ENCODE results near the gene DYRK3.

DYRK3 gene

GRCh38 chr1:206661161-206661820 lies 26.0 kb downstream of the DYRK3 start:
- DNase-seq (ENCODE audit: low read depth): no peak

GRCh38 chr1:206662396-206663092 lies 27.2 kb downstream of the DYRK3 start:
- no peak for DNase-seq (ENCODE audit: low read depth)

- no peak for DNase-seq (ENCODE audit: low read depth)
Measured at GRCh38 chr1:206663362-206663761, 28.0 kb downstream of the DYRK3 start.

- DNase-seq (ENCODE audit: low read depth): peak; percentile 53
Measured at GRCh38 chr1:206663832-206664652, 28.7 kb downstream of the DYRK3 start.

GRCh38 chr1:206664740-206665139 lies 29.4 kb downstream of the DYRK3 start:
- no peak for DNase-seq (ENCODE audit: low read depth)

GRCh38 chr1:206666031-206666561 lies 30.8 kb downstream of the DYRK3 start:
- DNase-seq (ENCODE audit: low read depth): no peak

GRCh38 chr1:206666954-206667665 lies 31.8 kb downstream of the DYRK3 start:
- no peak for DNase-seq (ENCODE audit: low read depth)

- DNase-seq (ENCODE audit: low read depth): no peak
Measured at GRCh38 chr1:206668351-206668750, 33.0 kb downstream of the DYRK3 start.

- DNase-seq (ENCODE audit: low read depth): no peak
Measured at GRCh38 chr1:206668874-206669410, 33.6 kb downstream of the DYRK3 start.

GRCh38 chr1:206672011-206672688 lies 36.8 kb downstream of the DYRK3 start:
- no peak for DNase-seq (ENCODE audit: low read depth)

- peak; percentile 59 for DNase-seq (ENCODE audit: low read depth)
Measured at GRCh38 chr1:206672844-206673758, 37.8 kb downstream of the DYRK3 start.

GRCh38 chr1:206674236-206674635 lies 38.9 kb downstream of the DYRK3 start:
- DNase-seq (ENCODE audit: low read depth): no peak

GRCh38 chr1:206674745-206675175 lies 39.4 kb downstream of the DYRK3 start:
- DNase-seq (ENCODE audit: low read depth): peak; percentile 100

- no peak for DNase-seq (ENCODE audit: low read depth)
Measured at GRCh38 chr1:206676499-206676898, 41.2 kb downstream of the DYRK3 start.

- no peak for DNase-seq (ENCODE audit: low read depth)
Measured at GRCh38 chr1:206678490-206678889, 43.2 kb downstream of the DYRK3 start.

- no peak for DNase-seq (ENCODE audit: low read depth)
Measured at GRCh38 chr1:206679738-206680211, 44.4 kb downstream of the DYRK3 start.

GRCh38 chr1:206680279-206680678 lies 44.9 kb downstream of the DYRK3 start:
- DNase-seq (ENCODE audit: low read depth): no peak

- DNase-seq (ENCODE audit: low read depth): no peak
Measured at GRCh38 chr1:206681359-206681758, 46.0 kb downstream of the DYRK3 start.

GRCh38 chr1:206682111-206682510 lies 46.8 kb downstream of the DYRK3 start:
- DNase-seq (ENCODE audit: low read depth): no peak

- no peak for DNase-seq (ENCODE audit: low read depth)
Measured at GRCh38 chr1:206683313-206683712, 48.0 kb downstream of the DYRK3 start.

Measured in iris pigment epithelial cell (primary cell).